Sigmoid colon (tissue), 7 donors: ENCODE results near the gene COX11. TPM values are rescaled to one million over a fixed set of nuclear protein-coding genes. Genes with fewer than 3 reads are reported as not detected.

ENCODE experiments used
- DNase-seq: peaks from one replicate; pipeline ENCODE4 v3.0.0-alpha.2; 2019
- H3K27ac ChIP-seq, 4 donors: fragments of 200-600 bp; sonication (generic); one replicate each; pipeline ENCODE4 v1.5.1; 2016 to 2019; ENCODE audit warnings: mild to moderate bottlenecking in 1 of 4
- H3K27me3 ChIP-seq, 3 donors: fragments of 200-600 bp; sonication (generic); one replicate each; pipeline ENCODE4 v1.5.1; 2019; ENCODE audit warnings: mild to moderate bottlenecking in 1 of 3
- H3K36me3 ChIP-seq, 4 donors: fragments of 200-600 bp; sonication (generic); one replicate each; pipeline ENCODE4 v1.5.1; 2016 to 2019
- H3K4me1 ChIP-seq, 4 donors: fragments of 200-600 bp; sonication (generic); one replicate each; pipeline ENCODE4 v1.5.1; 2017 to 2019
- H3K4me3 ChIP-seq, 4 donors: fragments of 200-600 bp; sonication (generic); one replicate each; pipeline ENCODE4 v1.5.1; 2017 to 2019; ENCODE audit warnings: mild to moderate bottlenecking in 2 of 4, moderate library complexity in 1 of 4
- H3K9me3 ChIP-seq, 4 donors: fragments of 200-600 bp in 3 of 4; sonication (generic) in 3 of 4; one replicate each; pipeline versions ENCODE4 v1.5.1 to v1.6.1; 2013 to 2019
- EP300 ChIP-seq, 4 donors: sonication (generic); formaldehyde crosslinking; IDR thresholded peaks; one replicate each; pipeline ENCODE4 v1.6.1; 2017; ENCODE audit warnings: antibody characterized with exemption in 4 of 4
- POLR2A ChIP-seq, 2 donors: fragments of 450-650 bp; IDR thresholded peaks; one replicate each; pipeline ENCODE4 v1.6.1; 2016; ENCODE audit warnings: antibody characterized with exemption in 2 of 2, mild to moderate bottlenecking in 2 of 2, moderate library complexity in 2 of 2
- POLR2AphosphoS5 ChIP-seq, 4 donors: sonication (generic); formaldehyde crosslinking; IDR thresholded peaks; one replicate each; pipeline ENCODE4 v1.6.1; 2017; ENCODE audit warnings: antibody characterized with exemption in 4 of 4
- WGBS, 2 donors: extraction: QIAGEN DNeasy Blood & Tissue Kit; methylation state at CpG; one replicate each; pipeline ENCODE4 v1.1.7; 2013; 5-methylcytosine and 5-hydroxymethylcytosine counted together
- intact Hi-C: fragments of 100-400 bp; cut with DNase I; formaldehyde crosslinking; loops from one replicate; pipeline ENCODE4 v1.15.1; 2023
- polyA plus RNA-seq, 3 donors: library from polyadenylated mRNA; stranded (reverse); fragments of 200-250 nt; gene quantifications; one replicate each; pipeline ENCODE4 v1.2.3, GENCODE V29; 2013
- total RNA-seq, 4 donors: library from RNA; depleted of rRNA; stranded (reverse); fragments of >200 nt; gene quantifications; one replicate each; pipeline ENCODE4 v1.1.0, GENCODE V29; 2016
- TF ChIP-seq, protein P1 (sequence below), 4 experiments: fragments of 450-650 bp in 3 of 4; fragments of 200-600 bp in 1 of 4; IDR thresholded peaks; one replicate each; pipeline ENCODE4 v1.5.1; 2016 to 2019; ENCODE audit warnings: antibody characterized with exemption in 4 of 4, mild to moderate bottlenecking in 3 of 4, moderate library complexity in 2 of 4
- donor health status: healthy with polysubstance abuse.
- donor health status: Bipolar disorder and iron deficiency.
- donor health status: healthy.

The COX11 gene
- total and polyA plus RNA-seq, 7 donors, result 20.4 to 96.3 (median 43.0) TPM

GRCh38 chr17:54956791-54957190 is 11.7 kb downstream of the COX11 start:
- Histone ChIP-seq H3K36me3 (peaks cover 9 to 76% (median 28%) of the 10 kb centered on the region in 4 donors), H3K4me3 (no peak overlapping the region), H3K27ac (no peak overlapping the region), H3K9me3 (no peaks in the 10 kb centered on the region), H3K4me1 (no peaks in the 10 kb centered on the region), H3K27me3 (no peaks in the 10 kb centered on the region)
- 35 to 62% methylated on average over 3 of the region's 3 CpGs for WGBS, 2 donors
- no peak for DNase-seq
- no peak for TF ChIP-seq POLR2AphosphoS5 (IDR thresholded peaks at IDR 0.05)
- TF ChIP-seq, protein P1, sequence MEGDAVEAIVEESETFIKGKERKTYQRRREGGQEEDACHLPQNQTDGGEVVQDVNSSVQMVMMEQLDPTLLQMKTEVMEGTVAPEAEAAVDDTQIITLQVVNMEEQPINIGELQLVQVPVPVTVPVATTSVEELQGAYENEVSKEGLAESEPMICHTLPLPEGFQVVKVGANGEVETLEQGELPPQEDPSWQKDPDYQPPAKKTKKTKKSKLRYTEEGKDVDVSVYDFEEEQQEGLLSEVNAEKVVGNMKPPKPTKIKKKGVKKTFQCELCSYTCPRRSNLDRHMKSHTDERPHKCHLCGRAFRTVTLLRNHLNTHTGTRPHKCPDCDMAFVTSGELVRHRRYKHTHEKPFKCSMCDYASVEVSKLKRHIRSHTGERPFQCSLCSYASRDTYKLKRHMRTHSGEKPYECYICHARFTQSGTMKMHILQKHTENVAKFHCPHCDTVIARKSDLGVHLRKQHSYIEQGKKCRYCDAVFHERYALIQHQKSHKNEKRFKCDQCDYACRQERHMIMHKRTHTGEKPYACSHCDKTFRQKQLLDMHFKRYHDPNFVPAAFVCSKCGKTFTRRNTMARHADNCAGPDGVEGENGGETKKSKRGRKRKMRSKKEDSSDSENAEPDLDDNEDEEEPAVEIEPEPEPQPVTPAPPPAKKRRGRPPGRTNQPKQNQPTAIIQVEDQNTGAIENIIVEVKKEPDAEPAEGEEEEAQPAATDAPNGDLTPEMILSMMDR (IDR thresholded peaks at IDR 0.05), result no peak
- TF ChIP-seq POLR2A (IDR thresholded peaks at IDR 0.05), result no peak
- TF ChIP-seq EP300 (IDR thresholded peaks at IDR 0.05), result no peak
- intact Hi-C loops, result no loop called here

GRCh38 chr17:54951286-54951685 is 17.2 kb downstream of the COX11 start:
- H3K9me3 ChIP-seq, result no peaks in the 10 kb centered on the region
- H3K4me3 ChIP-seq, result no peak overlapping the region
- no peak for DNase-seq
- H3K36me3 ChIP-seq, result peaks cover 0 to 31% (median 2%) of the 10 kb centered on the region in 4 donors
- H3K4me1 ChIP-seq, result no peaks in the 10 kb centered on the region
- H3K27ac ChIP-seq, result no peak overlapping the region
- H3K27me3 ChIP-seq, result no peaks in the 10 kb centered on the region
- WGBS, 2 donors, result 72 to 90% methylated on average over 4 of the region's 4 CpGs
- intact Hi-C loops, result no loop called here
- no peak for TF ChIP-seq POLR2A (IDR thresholded peaks at IDR 0.05)

GRCh38 chr17:54950116-54950515 is 18.3 kb downstream of the COX11 start:
- Histone ChIP-seq H3K4me3 (no peak overlapping the region), H3K9me3 (no peaks in the 10 kb centered on the region), H3K4me1 (no peaks in the 10 kb centered on the region), H3K27ac (no peak overlapping the region), H3K36me3 (peaks cover 0 to 24% (median 2%) of the 10 kb centered on the region in 4 donors), H3K27me3 (no peaks in the 10 kb centered on the region)
- WGBS, 2 donors, result 81 to 85% methylated on average over 2 of the region's 2 CpGs
- no peak for DNase-seq
- intact Hi-C loops, result no loop called here
- TF ChIP-seq, protein P1 (IDR thresholded peaks at IDR 0.05), result no peak
- no peak for TF ChIP-seq POLR2AphosphoS5 (IDR thresholded peaks at IDR 0.05)
- no peak for TF ChIP-seq POLR2A (IDR thresholded peaks at IDR 0.05)
- no peak for TF ChIP-seq EP300 (IDR thresholded peaks at IDR 0.05)

GRCh38 chr17:54948380-54948779 is 20.1 kb downstream of the COX11 start:
- 72 to 73% methylated on average over 5 of the region's 5 CpGs for WGBS, 2 donors
- Histone ChIP-seq H3K4me3 (no peak overlapping the region), H3K36me3 (peaks cover 0 to 13% (median 0%) of the 10 kb centered on the region in 4 donors), H3K9me3 (no peaks in the 10 kb centered on the region), H3K4me1 (no peaks in the 10 kb centered on the region), H3K27ac (no peak overlapping the region), H3K27me3 (no peaks in the 10 kb centered on the region)
- TF ChIP-seq POLR2AphosphoS5 (IDR thresholded peaks at IDR 0.05), result no peak
- no peak for TF ChIP-seq POLR2A (IDR thresholded peaks at IDR 0.05)
- no peak for TF ChIP-seq EP300 (IDR thresholded peaks at IDR 0.05)
- TF ChIP-seq, protein P1 (IDR thresholded peaks at IDR 0.05), result no peak
- intact Hi-C loops, result no loop called here
- DNase-seq, result no peak

DNA sequence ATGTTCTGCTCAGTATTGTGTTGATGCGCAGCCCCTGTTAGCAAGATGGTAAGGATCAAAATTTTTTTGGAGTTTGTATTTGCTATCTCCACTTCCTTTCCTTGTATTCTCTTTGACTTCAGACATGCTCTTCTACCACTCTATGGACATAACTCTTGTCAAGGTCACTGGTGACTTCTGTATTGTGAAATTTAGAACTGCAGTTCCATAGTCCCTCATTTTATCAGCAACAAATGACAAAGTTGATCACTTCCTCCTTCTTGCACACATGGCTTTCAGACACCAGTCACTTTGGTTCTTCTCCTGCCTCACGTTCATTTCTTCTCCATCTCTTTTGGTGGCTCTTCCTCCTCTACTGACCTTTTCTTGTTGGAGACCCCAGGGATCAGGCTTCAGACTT is 21.1 kb downstream of the COX11 start:
- H3K4me3 ChIP-seq, result no peak overlapping the region
- no peaks in the 10 kb centered on the region for H3K4me1 ChIP-seq
- H3K27ac ChIP-seq, result no peak overlapping the region
- TF ChIP-seq POLR2AphosphoS5 (IDR thresholded peaks at IDR 0.05) (no peak), POLR2A (IDR thresholded peaks at IDR 0.05) (no peak), EP300 (IDR thresholded peaks at IDR 0.05) (no peak)
- TF ChIP-seq, protein P1 (IDR thresholded peaks at IDR 0.05), result no peak
- no peaks in the 10 kb centered on the region for H3K9me3 ChIP-seq
- H3K36me3 ChIP-seq, result peaks cover 0 to 6% (median 0%) of the 10 kb centered on the region in 4 donors
- DNase-seq, result no peak
- H3K27me3 ChIP-seq, result no peaks in the 10 kb centered on the region
- intact Hi-C loops, result no loop called here
- WGBS, 2 donors, result 85 to 94% methylated on average over 2 of the region's 2 CpGs
